SU-DHL-6 (cell line): Measurements from ENCODE around the gene OSGIN1.
A peak's percentile ranks its signal among the peaks of the same experiment; 100 is the strongest.

Source experiments
- CTCF ChIP-seq: fragments of 200-600 bp; sonication (generic); IDR thresholded peaks from one replicate; pipeline ENCODE4 v1.5.1; 2017; ENCODE audit warnings: antibody characterized with exemption, mild to moderate bottlenecking, low read length, moderate library complexity; ENCODE audit not compliant: insufficient read depth, poor library complexity, severe bottlenecking
- EZH2phosphoT487 ChIP-seq: fragments of 200-600 bp; sonication (generic), shearing (Covaris generic); conservative IDR thresholded peaks from 2 replicates; pipeline ENCODE4 v1.6.1; 2018; ENCODE audit warnings: mild to moderate bottlenecking, antibody characterized with exemption, low read length, moderate library complexity, mixed read lengths

GRCh38 chr16:83956336-83957289 is 3.6 kb downstream of the OSGIN1 start:
- TF ChIP-seq CTCF (peak; percentile 71), EZH2phosphoT487 (no peak)
